ENCODE measurements around the gene MICAL2. TPM values are rescaled to one million over a fixed set of nuclear protein-coding genes. Genes with fewer than 3 reads are reported as not detected.

The MICAL2 gene
- total and polyA plus RNA-seq, 2 of the 8 experiments (the other 6 are each of a cell fraction or from before 2014, with no cell fraction given), result 1.3 to 4.1 TPM

DNA sequence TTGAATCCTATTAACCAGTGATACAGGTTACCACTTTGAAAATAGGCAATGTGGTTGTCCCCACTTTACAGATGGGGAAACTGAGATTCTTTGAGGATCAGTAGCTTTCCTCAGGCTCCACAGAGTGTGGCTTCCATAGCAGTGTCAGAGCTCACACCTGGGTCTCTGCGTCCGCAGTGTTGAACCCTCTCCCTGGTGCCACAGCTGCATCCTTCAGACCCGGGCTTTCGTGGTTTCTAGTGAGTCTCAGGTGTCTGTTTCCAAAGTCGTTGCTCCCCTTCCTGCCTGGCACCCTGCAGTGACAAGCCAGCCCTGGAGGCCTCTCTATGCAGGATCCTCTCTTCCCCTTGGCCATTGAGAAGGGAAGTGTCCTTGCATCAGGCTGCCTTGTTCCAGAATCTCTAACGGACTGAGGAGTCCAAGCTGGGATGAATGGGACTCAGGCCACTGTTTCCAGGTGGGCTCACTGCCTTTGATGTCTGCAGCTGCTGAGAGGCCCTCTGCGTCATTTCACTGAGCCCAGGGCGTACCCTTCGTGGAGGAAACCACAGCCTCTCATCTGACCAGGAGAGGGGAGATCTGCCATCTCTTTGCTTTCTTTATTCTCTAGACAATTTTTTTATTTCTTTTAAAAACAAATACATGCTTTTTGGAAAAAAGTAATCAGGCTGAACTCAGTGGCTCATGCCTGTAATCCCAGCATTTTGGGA lies 48.4 kb upstream of the MICAL2 start (continued):
- TF ChIP-seq, protein P1, sequence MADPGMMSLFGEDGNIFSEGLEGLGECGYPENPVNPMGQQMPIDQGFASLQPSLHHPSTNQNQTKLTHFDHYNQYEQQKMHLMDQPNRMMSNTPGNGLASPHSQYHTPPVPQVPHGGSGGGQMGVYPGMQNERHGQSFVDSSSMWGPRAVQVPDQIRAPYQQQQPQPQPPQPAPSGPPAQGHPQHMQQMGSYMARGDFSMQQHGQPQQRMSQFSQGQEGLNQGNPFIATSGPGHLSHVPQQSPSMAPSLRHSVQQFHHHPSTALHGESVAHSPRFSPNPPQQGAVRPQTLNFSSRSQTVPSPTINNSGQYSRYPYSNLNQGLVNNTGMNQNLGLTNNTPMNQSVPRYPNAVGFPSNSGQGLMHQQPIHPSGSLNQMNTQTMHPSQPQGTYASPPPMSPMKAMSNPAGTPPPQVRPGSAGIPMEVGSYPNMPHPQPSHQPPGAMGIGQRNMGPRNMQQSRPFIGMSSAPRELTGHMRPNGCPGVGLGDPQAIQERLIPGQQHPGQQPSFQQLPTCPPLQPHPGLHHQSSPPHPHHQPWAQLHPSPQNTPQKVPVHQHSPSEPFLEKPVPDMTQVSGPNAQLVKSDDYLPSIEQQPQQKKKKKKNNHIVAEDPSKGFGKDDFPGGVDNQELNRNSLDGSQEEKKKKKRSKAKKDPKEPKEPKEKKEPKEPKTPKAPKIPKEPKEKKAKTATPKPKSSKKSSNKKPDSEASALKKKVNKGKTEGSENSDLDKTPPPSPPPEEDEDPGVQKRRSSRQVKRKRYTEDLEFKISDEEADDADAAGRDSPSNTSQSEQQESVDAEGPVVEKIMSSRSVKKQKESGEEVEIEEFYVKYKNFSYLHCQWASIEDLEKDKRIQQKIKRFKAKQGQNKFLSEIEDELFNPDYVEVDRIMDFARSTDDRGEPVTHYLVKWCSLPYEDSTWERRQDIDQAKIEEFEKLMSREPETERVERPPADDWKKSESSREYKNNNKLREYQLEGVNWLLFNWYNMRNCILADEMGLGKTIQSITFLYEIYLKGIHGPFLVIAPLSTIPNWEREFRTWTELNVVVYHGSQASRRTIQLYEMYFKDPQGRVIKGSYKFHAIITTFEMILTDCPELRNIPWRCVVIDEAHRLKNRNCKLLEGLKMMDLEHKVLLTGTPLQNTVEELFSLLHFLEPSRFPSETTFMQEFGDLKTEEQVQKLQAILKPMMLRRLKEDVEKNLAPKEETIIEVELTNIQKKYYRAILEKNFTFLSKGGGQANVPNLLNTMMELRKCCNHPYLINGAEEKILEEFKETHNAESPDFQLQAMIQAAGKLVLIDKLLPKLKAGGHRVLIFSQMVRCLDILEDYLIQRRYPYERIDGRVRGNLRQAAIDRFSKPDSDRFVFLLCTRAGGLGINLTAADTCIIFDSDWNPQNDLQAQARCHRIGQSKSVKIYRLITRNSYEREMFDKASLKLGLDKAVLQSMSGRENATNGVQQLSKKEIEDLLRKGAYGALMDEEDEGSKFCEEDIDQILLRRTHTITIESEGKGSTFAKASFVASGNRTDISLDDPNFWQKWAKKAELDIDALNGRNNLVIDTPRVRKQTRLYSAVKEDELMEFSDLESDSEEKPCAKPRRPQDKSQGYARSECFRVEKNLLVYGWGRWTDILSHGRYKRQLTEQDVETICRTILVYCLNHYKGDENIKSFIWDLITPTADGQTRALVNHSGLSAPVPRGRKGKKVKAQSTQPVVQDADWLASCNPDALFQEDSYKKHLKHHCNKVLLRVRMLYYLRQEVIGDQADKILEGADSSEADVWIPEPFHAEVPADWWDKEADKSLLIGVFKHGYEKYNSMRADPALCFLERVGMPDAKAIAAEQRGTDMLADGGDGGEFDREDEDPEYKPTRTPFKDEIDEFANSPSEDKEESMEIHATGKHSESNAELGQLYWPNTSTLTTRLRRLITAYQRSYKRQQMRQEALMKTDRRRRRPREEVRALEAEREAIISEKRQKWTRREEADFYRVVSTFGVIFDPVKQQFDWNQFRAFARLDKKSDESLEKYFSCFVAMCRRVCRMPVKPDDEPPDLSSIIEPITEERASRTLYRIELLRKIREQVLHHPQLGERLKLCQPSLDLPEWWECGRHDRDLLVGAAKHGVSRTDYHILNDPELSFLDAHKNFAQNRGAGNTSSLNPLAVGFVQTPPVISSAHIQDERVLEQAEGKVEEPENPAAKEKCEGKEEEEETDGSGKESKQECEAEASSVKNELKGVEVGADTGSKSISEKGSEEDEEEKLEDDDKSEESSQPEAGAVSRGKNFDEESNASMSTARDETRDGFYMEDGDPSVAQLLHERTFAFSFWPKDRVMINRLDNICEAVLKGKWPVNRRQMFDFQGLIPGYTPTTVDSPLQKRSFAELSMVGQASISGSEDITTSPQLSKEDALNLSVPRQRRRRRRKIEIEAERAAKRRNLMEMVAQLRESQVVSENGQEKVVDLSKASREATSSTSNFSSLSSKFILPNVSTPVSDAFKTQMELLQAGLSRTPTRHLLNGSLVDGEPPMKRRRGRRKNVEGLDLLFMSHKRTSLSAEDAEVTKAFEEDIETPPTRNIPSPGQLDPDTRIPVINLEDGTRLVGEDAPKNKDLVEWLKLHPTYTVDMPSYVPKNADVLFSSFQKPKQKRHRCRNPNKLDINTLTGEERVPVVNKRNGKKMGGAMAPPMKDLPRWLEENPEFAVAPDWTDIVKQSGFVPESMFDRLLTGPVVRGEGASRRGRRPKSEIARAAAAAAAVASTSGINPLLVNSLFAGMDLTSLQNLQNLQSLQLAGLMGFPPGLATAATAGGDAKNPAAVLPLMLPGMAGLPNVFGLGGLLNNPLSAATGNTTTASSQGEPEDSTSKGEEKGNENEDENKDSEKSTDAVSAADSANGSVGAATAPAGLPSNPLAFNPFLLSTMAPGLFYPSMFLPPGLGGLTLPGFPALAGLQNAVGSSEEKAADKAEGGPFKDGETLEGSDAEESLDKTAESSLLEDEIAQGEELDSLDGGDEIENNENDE (IDR thresholded peaks at IDR 0.05; ENCODE audit: insufficient replicate concordance, low read length), result no peak
- TF ChIP-seq TAF7 (optimal IDR thresholded peaks at IDR 0.05; ENCODE audit: borderline replicate concordance, low read depth, low read length) (no peak), CHD2 (IDR thresholded peaks at IDR 0.05; ENCODE audit: low read length) (no peak), SP2 (IDR thresholded peaks at IDR 0.05; ENCODE audit: low read length) (no peak), JUN (IDR thresholded peaks at IDR 0.05; ENCODE audit: low read depth, low read length) (no peak), RBBP5 (IDR thresholded peaks at IDR 0.05; ENCODE audit: borderline replicate concordance, low read depth, low read length) (no peak), CTCF (IDR thresholded peaks at IDR 0.05; ENCODE audit: control extremely low read depth in 1 of 3, insufficient read depth in 1 of 3, low read depth in 1 of 3, low read length in 3 of 3) (no peak)

All from H1 (cell line).